ENCODE measurements around the gene CIRBP. TPM values are rescaled to one million over a fixed set of nuclear protein-coding genes. Genes with fewer than 3 reads are reported as not detected.
A peak's percentile ranks its signal among the peaks of the same experiment; 100 is the strongest.

Gene CIRBP
- total RNA-seq, 1 experiment from 2014 or later: 263 TPM

DNA sequence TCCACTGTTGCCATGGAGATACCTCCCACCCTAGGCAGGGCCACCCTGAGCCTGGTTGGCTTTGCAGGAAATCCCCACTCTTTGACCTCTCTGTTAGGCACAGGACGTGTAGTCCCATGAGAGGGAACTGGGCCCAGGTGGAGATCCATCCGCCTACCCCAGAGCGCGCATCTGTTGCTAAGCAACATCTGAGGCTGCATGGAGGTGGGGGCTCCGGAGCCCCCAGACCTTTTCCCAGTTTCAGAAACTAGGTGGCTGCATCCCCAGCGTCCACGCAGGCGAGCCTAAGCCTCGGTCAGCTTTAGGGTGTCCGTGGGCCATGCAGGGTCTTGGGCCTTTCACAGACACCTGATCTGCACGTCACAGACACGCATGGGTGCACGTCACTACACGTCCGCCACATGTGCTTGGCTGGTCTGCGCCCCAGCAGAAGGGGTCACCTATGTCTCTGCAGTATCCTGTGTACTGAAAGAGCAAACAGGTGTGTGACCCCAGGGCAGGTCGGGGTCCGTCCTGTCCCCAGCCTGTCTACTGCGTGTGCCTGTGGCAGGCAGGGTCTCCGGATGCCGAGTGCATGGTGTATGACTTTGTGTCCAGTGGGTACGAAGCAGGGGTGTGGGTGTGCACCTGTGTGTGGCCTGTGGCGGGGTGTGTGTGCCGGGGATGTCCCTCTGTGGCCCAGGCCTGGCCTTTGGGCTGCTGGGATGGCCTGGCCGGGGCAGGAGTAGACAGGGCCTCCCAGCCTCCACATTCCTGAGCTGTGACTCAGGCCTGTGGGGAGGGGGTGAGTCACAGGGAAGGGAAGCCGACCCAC lies 4.1 kb upstream of the CIRBP start:
- TF ChIP-seq, protein P1, sequence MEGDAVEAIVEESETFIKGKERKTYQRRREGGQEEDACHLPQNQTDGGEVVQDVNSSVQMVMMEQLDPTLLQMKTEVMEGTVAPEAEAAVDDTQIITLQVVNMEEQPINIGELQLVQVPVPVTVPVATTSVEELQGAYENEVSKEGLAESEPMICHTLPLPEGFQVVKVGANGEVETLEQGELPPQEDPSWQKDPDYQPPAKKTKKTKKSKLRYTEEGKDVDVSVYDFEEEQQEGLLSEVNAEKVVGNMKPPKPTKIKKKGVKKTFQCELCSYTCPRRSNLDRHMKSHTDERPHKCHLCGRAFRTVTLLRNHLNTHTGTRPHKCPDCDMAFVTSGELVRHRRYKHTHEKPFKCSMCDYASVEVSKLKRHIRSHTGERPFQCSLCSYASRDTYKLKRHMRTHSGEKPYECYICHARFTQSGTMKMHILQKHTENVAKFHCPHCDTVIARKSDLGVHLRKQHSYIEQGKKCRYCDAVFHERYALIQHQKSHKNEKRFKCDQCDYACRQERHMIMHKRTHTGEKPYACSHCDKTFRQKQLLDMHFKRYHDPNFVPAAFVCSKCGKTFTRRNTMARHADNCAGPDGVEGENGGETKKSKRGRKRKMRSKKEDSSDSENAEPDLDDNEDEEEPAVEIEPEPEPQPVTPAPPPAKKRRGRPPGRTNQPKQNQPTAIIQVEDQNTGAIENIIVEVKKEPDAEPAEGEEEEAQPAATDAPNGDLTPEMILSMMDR (conservative IDR thresholded peaks at IDR 0.05): no peak
- Histone ChIP-seq H3K23ac (ENCODE audit: insufficient read length, low read depth, low read length) (no peak overlapping the region), H4K8ac (replicated peaks; ENCODE audit: insufficient read length, low read depth, low read length) (no peak overlapping the region), H3K79me1 (ENCODE audit: insufficient read depth, low read depth, low read length, poor library complexity, severe bottlenecking) (no peaks in the 10 kb centered on the region), H3K27ac (ENCODE audit: insufficient read length, low read depth, low read length) (no peak overlapping the region), H3K23me2 (ENCODE audit: insufficient read length, low read depth, low read length, poor library complexity, severe bottlenecking) (peaks cover 31% of the 10 kb centered on the region), H3K9me3 (ENCODE audit: control insufficient read depth, low read depth, low read length) (no peaks in the 10 kb centered on the region), H2AFZ (ENCODE audit: low read length) (no peak overlapping the region), H3K9ac (ENCODE audit: extremely low read depth, insufficient read length, low read length) (no peak overlapping the region), H3K4me2 (ENCODE audit: insufficient read depth, insufficient read length, low read length) (peak overlapping the region; percentile 45), H4K5ac (ENCODE audit: insufficient read length, low read depth, low read length) (no peak overlapping the region), H3K14ac (ENCODE audit: insufficient read depth, low read length) (0 out of 2 replicates have a peak overlapping the region, but pooled peaks have one; percentile 14), H3K27me3 (ENCODE audit: insufficient read depth, low read length) (no peaks in the 10 kb centered on the region), H2BK15ac (ENCODE audit: low read depth, low read length) (no peak overlapping the region), H2AK5ac (ENCODE audit: insufficient read length, low read length) (no peak overlapping the region), H3K79me2 (ENCODE audit: insufficient read depth, low read length) (peaks cover under 1% of the 10 kb centered on the region; the same call in 1 of the 2 replicates), H3K18ac (ENCODE audit: insufficient read length, low read depth, low read length) (peak overlapping the region; percentile 29), H2BK12ac (ENCODE audit: insufficient read length, low read depth, low read length) (no peak overlapping the region), H3K4ac (ENCODE audit: low read depth, low read length) (no peak overlapping the region), H4K20me1 (ENCODE audit: control insufficient read depth, insufficient read depth, insufficient read length) (no peaks in the 10 kb centered on the region), H3K4me1 (ENCODE audit: insufficient read depth, low read length) (peaks cover 4% of the 10 kb centered on the region; the same call in 1 of the 2 replicates), H2BK20ac (ENCODE audit: low read depth, low read length, poor library complexity, severe bottlenecking) (no peak overlapping the region), H2BK5ac (ENCODE audit: insufficient read length, low read length) (no peak overlapping the region), H2BK120ac (ENCODE audit: low read depth, low read length, poor library complexity, severe bottlenecking) (no peak overlapping the region), H4K91ac (ENCODE audit: insufficient read length, low read depth, low read length) (no peak overlapping the region), H3K56ac (ENCODE audit: insufficient read length, low read depth, low read length) (no peak overlapping the region), H3T11ph (ENCODE audit: low read length) (no peak overlapping the region)
- Mint-ChIP-seq H3K27me3 (ENCODE audit: low read depth) (peaks cover 13% of the 10 kb centered on the region), H3K4me1 (peaks cover 48 to 53% of the 10 kb centered on the region in 2 experiments), H3K9me3 (no peaks in the 10 kb centered on the region; a peak in 1 of 5 replicates), H3K27ac (peak overlapping the region; percentile 52 to 98 (median 91); a peak in 6 of 7 replicates), H3K4me3 (peak overlapping the region; percentile 48 to 71), H3K36me3 (ENCODE audit: insufficient read depth in 1 of 3, low read depth in 3 of 3) (peaks cover under 1 to 15% (median 2%) of the 10 kb centered on the region in 3 experiments)
- peak; percentile 91 for DNase-seq
- no CpG with 5 or more reads among the region's 26 CpGs for WGBS (ENCODE audit: extremely low coverage, insufficient read length, low lambda C conversion rate)
